ENCODE measurements around the gene DDAH1.

DDAH1 gene

GRCh38 chr1:85274969-85275453 is 189.9 kb downstream of the DDAH1 start:
- no peak for DNase-seq (ENCODE audit: low spot score)
- no peak for TF ChIP-seq CTCF (IDR thresholded peaks at IDR 0.05; ENCODE audit: extremely low read depth, missing control alignments)

DNA sequence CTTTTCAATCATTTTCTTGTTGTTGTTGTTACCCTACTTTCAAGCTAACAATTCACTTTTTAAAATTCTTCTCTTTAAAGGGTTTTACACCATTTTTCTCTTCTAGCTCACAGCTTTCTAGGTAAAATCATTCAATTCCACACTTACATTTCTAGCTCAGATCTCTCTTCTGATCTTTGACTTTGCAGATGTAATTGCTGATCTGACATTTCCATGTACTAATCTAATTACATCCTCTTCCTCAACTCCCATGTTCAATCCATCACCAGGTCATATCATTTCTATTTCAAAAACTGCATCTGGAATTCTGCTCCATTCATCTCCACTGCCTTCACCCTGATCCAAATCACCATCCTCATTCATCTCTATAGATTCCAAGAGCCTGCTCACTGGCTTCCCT is 191.6 kb downstream of the DDAH1 start:
- no peak for DNase-seq (ENCODE audit: low spot score)
- TF ChIP-seq CTCF (IDR thresholded peaks at IDR 0.05; ENCODE audit: extremely low read depth, missing control alignments) = no peak

GRCh38 chr1:85268801-85269585 is 196.0 kb downstream of the DDAH1 start:
- DNase-seq (ENCODE audit: low spot score) = no peak
- TF ChIP-seq CTCF (IDR thresholded peaks at IDR 0.05; ENCODE audit: extremely low read depth, missing control alignments) = no peak

Measured in GM20000 (cell line).